Measurements from ENCODE around the gene MCMBP.

The MCMBP gene

GRCh38 chr10:119832951-119833350, 39.7 kb downstream of the MCMBP start:
- H3K27me3 ChIP-seq (ENCODE audit: insufficient read depth, low read length, poor library complexity): no peaks in the 10 kb centered on the region
- no peaks in the 10 kb centered on the region for H3K79me2 ChIP-seq (ENCODE audit: insufficient read depth, low read length)
- H3K9ac ChIP-seq (ENCODE audit: low read depth, low read length): no peak overlapping the region
- H3K4me3 ChIP-seq (ENCODE audit: low read depth in 1 of 2, low read length in 2 of 2): no peak overlapping the region
- no peak overlapping the region for H2AFZ ChIP-seq (ENCODE audit: low read depth, low read length)
- DNase-seq: no peak
- TF ChIP-seq CTCF (IDR thresholded peaks at IDR 0.05; ENCODE audit: borderline replicate concordance, extremely low read depth, low read length, poor library complexity, severe bottlenecking) (no peak), EZH2 (IDR thresholded peaks at IDR 0.05; ENCODE audit: borderline replicate concordance, low read depth, low read length, severe bottlenecking) (no peak)
- 0 out of 2 replicates have a peak, but pooled peaks cover 6% of the 10 kb centered on the region for H4K20me1 ChIP-seq (ENCODE audit: insufficient read depth, low read length)
- no peaks in the 10 kb centered on the region for H3K9me3 ChIP-seq (ENCODE audit: insufficient read depth, low read length, severe bottlenecking)
- ATAC-seq (ENCODE audit: insufficient read depth, low read depth): no peak
- H3K36me3 ChIP-seq (ENCODE audit: insufficient read depth, low read length): peaks cover 96% of the 10 kb centered on the region
- H3K4me1 ChIP-seq (ENCODE audit: insufficient read depth, low read length): no peaks in the 10 kb centered on the region
- H3K4me2 ChIP-seq (ENCODE audit: insufficient read depth, low read length): no peak overlapping the region
- H3K27ac ChIP-seq (ENCODE audit: low read length): no peak overlapping the region

- H4K20me1 ChIP-seq (ENCODE audit: insufficient read depth, low read length): 0 out of 2 replicates have a peak, but pooled peaks cover 6% of the 10 kb centered on the region
- H3K9me3 ChIP-seq (ENCODE audit: insufficient read depth, low read length, severe bottlenecking): no peaks in the 10 kb centered on the region
- H3K79me2 ChIP-seq (ENCODE audit: insufficient read depth, low read length): no peaks in the 10 kb centered on the region
- TF ChIP-seq CTCF (IDR thresholded peaks at IDR 0.05; ENCODE audit: borderline replicate concordance, extremely low read depth, low read length, poor library complexity, severe bottlenecking) (no peak), EZH2 (IDR thresholded peaks at IDR 0.05; ENCODE audit: borderline replicate concordance, low read depth, low read length, severe bottlenecking) (no peak)
- no peak for DNase-seq
- H3K9ac ChIP-seq (ENCODE audit: low read depth, low read length): no peak overlapping the region
- H3K4me3 ChIP-seq (ENCODE audit: low read depth in 1 of 2, low read length in 2 of 2): no peak overlapping the region
- no peaks in the 10 kb centered on the region for H3K4me1 ChIP-seq (ENCODE audit: insufficient read depth, low read length)
- H3K27me3 ChIP-seq (ENCODE audit: insufficient read depth, low read length, poor library complexity): no peaks in the 10 kb centered on the region
- H3K36me3 ChIP-seq (ENCODE audit: insufficient read depth, low read length): peaks cover 95% of the 10 kb centered on the region
- no peak overlapping the region for H2AFZ ChIP-seq (ENCODE audit: low read depth, low read length)
- no peak overlapping the region for H3K4me2 ChIP-seq (ENCODE audit: insufficient read depth, low read length)
- H3K27ac ChIP-seq (ENCODE audit: low read length): no peak overlapping the region
- no peak for ATAC-seq (ENCODE audit: insufficient read depth, low read depth)
Observed at GRCh38 chr10:119831656-119832055, 41.0 kb downstream of the MCMBP start.

- Histone ChIP-seq H2AFZ (ENCODE audit: low read depth, low read length) (no peak overlapping the region), H3K4me1 (ENCODE audit: insufficient read depth, low read length) (no peaks in the 10 kb centered on the region), H3K79me2 (ENCODE audit: insufficient read depth, low read length) (no peaks in the 10 kb centered on the region), H3K4me3 (ENCODE audit: low read depth in 1 of 2, low read length in 2 of 2) (no peak overlapping the region), H3K4me2 (ENCODE audit: insufficient read depth, low read length) (no peak overlapping the region), H3K9me3 (ENCODE audit: insufficient read depth, low read length, severe bottlenecking) (no peaks in the 10 kb centered on the region), H3K27ac (ENCODE audit: low read length) (no peak overlapping the region), H4K20me1 (ENCODE audit: insufficient read depth, low read length) (0 out of 2 replicates have a peak, but pooled peaks cover 6% of the 10 kb centered on the region), H3K36me3 (ENCODE audit: insufficient read depth, low read length) (peaks cover 87% of the 10 kb centered on the region), H3K27me3 (ENCODE audit: insufficient read depth, low read length, poor library complexity) (no peaks in the 10 kb centered on the region), H3K9ac (ENCODE audit: low read depth, low read length) (no peak overlapping the region)
- ATAC-seq (ENCODE audit: insufficient read depth, low read depth) (no peak), DNase-seq (no peak)
- no peak for TF ChIP-seq CTCF (IDR thresholded peaks at IDR 0.05; ENCODE audit: borderline replicate concordance, extremely low read depth, low read length, poor library complexity, severe bottlenecking)
- no peak for TF ChIP-seq EZH2 (IDR thresholded peaks at IDR 0.05; ENCODE audit: borderline replicate concordance, low read depth, low read length, severe bottlenecking)
Observed at GRCh38 chr10:119830851-119831250, 41.8 kb downstream of the MCMBP start.

GRCh38 chr10:119829429-119829828, 43.2 kb downstream of the MCMBP start:
- no peaks in the 10 kb centered on the region for H3K27me3 ChIP-seq (ENCODE audit: insufficient read depth, low read length, poor library complexity)
- no peak overlapping the region for H3K4me3 ChIP-seq (ENCODE audit: low read depth in 1 of 2, low read length in 2 of 2)
- 0 out of 2 replicates have a peak, but pooled peaks cover 6% of the 10 kb centered on the region for H4K20me1 ChIP-seq (ENCODE audit: insufficient read depth, low read length)
- DNase-seq (no peak), ATAC-seq (ENCODE audit: insufficient read depth, low read depth) (no peak)
- H3K36me3 ChIP-seq (ENCODE audit: insufficient read depth, low read length): peaks cover 74% of the 10 kb centered on the region
- no peaks in the 10 kb centered on the region for H3K4me1 ChIP-seq (ENCODE audit: insufficient read depth, low read length)
- no peak for TF ChIP-seq EZH2 (IDR thresholded peaks at IDR 0.05; ENCODE audit: borderline replicate concordance, low read depth, low read length, severe bottlenecking)
- TF ChIP-seq CTCF (IDR thresholded peaks at IDR 0.05; ENCODE audit: borderline replicate concordance, extremely low read depth, low read length, poor library complexity, severe bottlenecking): no peak
- H3K9me3 ChIP-seq (ENCODE audit: insufficient read depth, low read length, severe bottlenecking): no peaks in the 10 kb centered on the region
- no peak overlapping the region for H2AFZ ChIP-seq (ENCODE audit: low read depth, low read length)
- no peak overlapping the region for H3K9ac ChIP-seq (ENCODE audit: low read depth, low read length)
- H3K4me2 ChIP-seq (ENCODE audit: insufficient read depth, low read length): no peak overlapping the region
- no peaks in the 10 kb centered on the region for H3K79me2 ChIP-seq (ENCODE audit: insufficient read depth, low read length)
- no peak overlapping the region for H3K27ac ChIP-seq (ENCODE audit: low read length)
